Lung (tissue), 12 donors: ENCODE results near the gene LRP5. TPM values are rescaled to one million over a fixed set of nuclear protein-coding genes. Genes with fewer than 3 reads are reported as not detected.

Experiments
- ATAC-seq: fragments of 200-7000 bp; cut with Tn5 transposase; one replicate; pipeline ENCODE4 v1.9.1; 2020; ENCODE audit warnings: moderate number of reproducible peaks; ENCODE audit not compliant: insufficient read depth, low FRiP score
- DNase-seq, 3 donors: peaks; one replicate each; pipeline ENCODE4 v3.0.0-alpha.2; 2013 to 2017
- H3K27ac ChIP-seq, 2 donors: one replicate each; pipeline ENCODE4 v1.5.1; 2013; ENCODE audit warnings: mild to moderate bottlenecking in 2 of 2, moderate library complexity in 2 of 2, control low read depth in 1 of 2, inconsistent platforms in 1 of 2, low read depth in 1 of 2, low read length in 1 of 2
- H3K27me3 ChIP-seq, 3 donors: one replicate each; pipeline ENCODE4 v1.5.1; 2013; ENCODE audit warnings: low read length in 2 of 3; ENCODE audit not compliant: control insufficient read depth in 3 of 3, insufficient read depth in 3 of 3
- H3K36me3 ChIP-seq, 4 donors: one replicate each; pipeline ENCODE4 v1.5.1; 2013; ENCODE audit warnings: low read length in 4 of 4, mild to moderate bottlenecking in 1 of 4, moderate library complexity in 1 of 4; ENCODE audit not compliant: control insufficient read depth in 4 of 4, insufficient read depth in 4 of 4
- H3K4me1 ChIP-seq, 5 donors: one replicate each; pipeline ENCODE4 v1.5.1; 2013; ENCODE audit warnings: low read length in 5 of 5, mild to moderate bottlenecking in 2 of 5, moderate library complexity in 1 of 5; ENCODE audit not compliant: control insufficient read depth in 5 of 5, insufficient read depth in 5 of 5
- H3K4me3 ChIP-seq: one replicate; pipeline ENCODE4 v1.5.1; 2013; ENCODE audit warnings: mild to moderate bottlenecking, control low read depth, moderate library complexity
- H3K9ac ChIP-seq, 2 donors: one replicate each; pipeline ENCODE4 v1.5.1; 2013; ENCODE audit warnings: low read length in 2 of 2, control low read depth in 1 of 2; ENCODE audit not compliant: insufficient read depth in 1 of 2
- H3K9me3 ChIP-seq, 4 donors: one replicate each; pipeline ENCODE4 v1.5.1; 2013; ENCODE audit warnings: low read length in 3 of 4, mild to moderate bottlenecking in 1 of 4, moderate library complexity in 1 of 4; ENCODE audit not compliant: control insufficient read depth in 4 of 4, insufficient read depth in 3 of 4
- WGBS, 2 donors: extraction: QIAGEN DNeasy Blood & Tissue Kit; methylation state at CpG; one replicate each; pipeline ENCODE4 v1.1.7; 2013; 5-methylcytosine and 5-hydroxymethylcytosine counted together
- polyA plus RNA-seq, 2 donors: library from polyadenylated mRNA; stranded (reverse); fragments of 200-250 nt; gene quantifications; one replicate each; pipeline ENCODE4 v1.2.1, GENCODE V29; 2013
- total RNA-seq, 2 donors: library from RNA; depleted of rRNA in 1 of 2; stranded (reverse); fragments of >200 nt in 1 of 2; gene quantifications; one replicate each; pipeline ENCODE4 v1.2.1, GENCODE V29; 2014 to 2021
- TF ChIP-seq, protein P1 (sequence below): IDR thresholded peaks from 2 replicates; pipeline ENCODE4 v1.5.1; 2012; ENCODE audit warnings: mild to moderate bottlenecking; ENCODE audit errors: control extremely low read depth, extremely low read depth
- donor health status: control.
- donor health status: control.
- donor health status: Bipolar disorder and iron deficiency.
- donor health status: healthy.
- donor health status: DM: yes; HTN: yes; CAD: no.

Gene LRP5
- total and polyA plus RNA-seq, 4 donors: 33.7 to 76.4 (median 63.2) TPM

DNA sequence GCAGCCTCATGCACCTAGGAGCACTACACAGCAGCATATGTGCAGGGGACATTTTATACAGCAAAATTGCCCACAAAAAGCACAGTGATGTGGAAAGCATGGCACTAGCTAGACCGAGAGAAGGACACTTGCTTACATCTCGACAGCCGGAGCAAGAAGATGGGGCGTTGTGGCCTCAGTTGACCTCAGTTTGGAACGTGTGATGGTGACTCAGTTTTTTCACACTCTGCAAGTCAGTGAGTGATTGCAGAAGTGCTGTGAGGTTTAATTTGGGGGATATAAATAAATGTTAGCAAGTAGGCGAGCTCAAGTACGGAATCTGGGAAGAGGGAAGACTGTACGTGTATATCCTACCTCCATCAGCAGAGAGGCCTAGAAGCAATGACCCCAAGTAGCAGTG, 23.3 kb downstream of the LRP5 start:
- Histone ChIP-seq H3K27ac (peak overlapping the region; percentile 21 to 72), H3K9me3 (no peaks in the 10 kb centered on the region), H3K4me3 (no peak overlapping the region), H3K36me3 (no peaks in the 10 kb centered on the region), H3K27me3 (no peaks in the 10 kb centered on the region), H3K4me1 (peaks cover 9 to 26% (median 19%) of the 10 kb centered on the region in 5 donors), H3K9ac (no peak overlapping the region)
- no peak for ATAC-seq
- WGBS, 2 donors: 74 to 82% methylated on average over 8 of the region's 8 CpGs
- DNase-seq: no peak
- TF ChIP-seq, protein P1, sequence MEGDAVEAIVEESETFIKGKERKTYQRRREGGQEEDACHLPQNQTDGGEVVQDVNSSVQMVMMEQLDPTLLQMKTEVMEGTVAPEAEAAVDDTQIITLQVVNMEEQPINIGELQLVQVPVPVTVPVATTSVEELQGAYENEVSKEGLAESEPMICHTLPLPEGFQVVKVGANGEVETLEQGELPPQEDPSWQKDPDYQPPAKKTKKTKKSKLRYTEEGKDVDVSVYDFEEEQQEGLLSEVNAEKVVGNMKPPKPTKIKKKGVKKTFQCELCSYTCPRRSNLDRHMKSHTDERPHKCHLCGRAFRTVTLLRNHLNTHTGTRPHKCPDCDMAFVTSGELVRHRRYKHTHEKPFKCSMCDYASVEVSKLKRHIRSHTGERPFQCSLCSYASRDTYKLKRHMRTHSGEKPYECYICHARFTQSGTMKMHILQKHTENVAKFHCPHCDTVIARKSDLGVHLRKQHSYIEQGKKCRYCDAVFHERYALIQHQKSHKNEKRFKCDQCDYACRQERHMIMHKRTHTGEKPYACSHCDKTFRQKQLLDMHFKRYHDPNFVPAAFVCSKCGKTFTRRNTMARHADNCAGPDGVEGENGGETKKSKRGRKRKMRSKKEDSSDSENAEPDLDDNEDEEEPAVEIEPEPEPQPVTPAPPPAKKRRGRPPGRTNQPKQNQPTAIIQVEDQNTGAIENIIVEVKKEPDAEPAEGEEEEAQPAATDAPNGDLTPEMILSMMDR: no peak

DNA sequence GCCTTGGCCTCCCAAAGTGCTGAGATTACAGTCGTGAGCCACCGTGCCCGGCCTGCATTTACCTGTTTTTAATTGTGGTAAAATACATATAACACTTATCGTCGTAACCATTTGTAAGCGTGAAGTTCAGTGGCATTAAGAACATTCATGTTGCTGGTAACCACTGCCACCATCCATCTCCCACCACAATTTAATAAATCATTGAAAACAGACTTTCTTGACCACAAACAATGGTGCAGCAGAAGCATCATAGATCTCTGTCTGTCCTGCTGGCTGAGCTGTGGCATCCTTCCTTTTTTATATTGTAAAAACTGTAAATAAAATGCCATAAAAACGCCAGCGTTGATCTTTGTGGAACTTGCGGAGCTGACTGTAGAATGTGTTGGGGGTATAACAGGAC, 24.3 kb downstream of the LRP5 start:
- H3K9ac ChIP-seq: no peak overlapping the region
- H3K27ac ChIP-seq: peak overlapping the region in 1 of 2 donors; percentile 41

DNA sequence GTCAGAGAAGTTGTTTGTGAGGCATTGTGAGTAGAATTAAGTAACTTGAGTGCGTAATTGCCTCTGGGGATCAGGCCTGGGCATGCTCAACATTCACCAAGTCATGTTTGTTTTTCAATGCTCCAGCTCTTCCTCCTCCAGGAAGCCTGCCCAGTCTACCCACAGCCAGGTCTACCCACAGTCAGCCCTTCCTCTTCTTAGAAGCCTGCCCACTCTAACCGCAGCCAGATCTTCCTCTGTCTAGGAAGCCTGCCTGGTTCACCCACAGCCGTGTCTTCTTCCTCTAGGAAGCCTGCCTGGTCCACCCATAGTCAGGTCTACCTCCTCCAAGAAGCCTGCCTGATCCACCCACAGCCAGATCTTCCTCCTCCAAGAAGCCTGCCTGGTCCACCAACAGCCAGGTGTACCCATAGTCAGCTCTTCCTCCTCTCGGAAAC, 25.0 kb downstream of the LRP5 start:
- H3K4me1 ChIP-seq: peaks cover 0 to 26% (median 17%) of the 10 kb centered on the region in 5 donors
- DNase-seq (no peak), ATAC-seq (no peak)
- peak overlapping the region in 1 of 2 donors; percentile 75 for H3K27ac ChIP-seq
- no peaks in the 10 kb centered on the region for H3K36me3 ChIP-seq
- H3K4me3 ChIP-seq: no peak overlapping the region
- WGBS, 2 donors: 37 to 63% methylated on average over 4 of the region's 4 CpGs
- no peaks in the 10 kb centered on the region for H3K9me3 ChIP-seq
- TF ChIP-seq, protein P1: no peak
- H3K9ac ChIP-seq: no peak overlapping the region
- no peaks in the 10 kb centered on the region for H3K27me3 ChIP-seq

More for the DNA sequence above, 24.3 kb downstream of the LRP5 start:
- peaks cover 1 to 26% (median 16%) of the 10 kb centered on the region in 5 donors for H3K4me1 ChIP-seq
- no peak overlapping the region for H3K4me3 ChIP-seq
- no peaks in the 10 kb centered on the region for H3K9me3 ChIP-seq
- WGBS, 2 donors: 67 to 69% methylated on average over 9 of the region's 9 CpGs
- no peaks in the 10 kb centered on the region for H3K36me3 ChIP-seq
- TF ChIP-seq, protein P1: no peak
- ATAC-seq (no peak), DNase-seq (no peak)
- H3K27me3 ChIP-seq: no peaks in the 10 kb centered on the region
